GM19351 (cell line): ENCODE results near the gene PCDH9.

Experiments used
- ATAC-seq: cut with Tn5 transposase; IDR thresholded peaks from one replicate; pipeline ENCODE4 v1.9.1; 2021; ENCODE audit warnings: mild to moderate bottlenecking, moderate library complexity; ENCODE audit not compliant: unreplicated experiment

Gene PCDH9

GRCh38 chr13:67167420-67167819, 62.7 kb downstream of the PCDH9 start:
- ATAC-seq: no peak

GRCh38 chr13:67161176-67161575, 69.0 kb downstream of the PCDH9 start:
- ATAC-seq: no peak

- no peak for ATAC-seq
These were observed 71.2 kb downstream of the PCDH9 start for GRCh38 chr13:67158903-67159302.

GRCh38 chr13:67156723-67157060, 73.4 kb downstream of the PCDH9 start:
- ATAC-seq: no peak

- no peak for ATAC-seq
These were observed 74.0 kb downstream of the PCDH9 start for GRCh38 chr13:67155898-67156722.

GRCh38 chr13:67152085-67152484, 78.1 kb downstream of the PCDH9 start:
- ATAC-seq: no peak

- ATAC-seq: no peak
These were observed 78.5 kb downstream of the PCDH9 start for GRCh38 chr13:67151652-67152051.

GRCh38 chr13:67150608-67151007, 79.5 kb downstream of the PCDH9 start:
- ATAC-seq: no peak

GRCh38 chr13:67148161-67148571, 82.0 kb downstream of the PCDH9 start:
- ATAC-seq: no peak

- no peak for ATAC-seq
These were observed 82.6 kb downstream of the PCDH9 start for GRCh38 chr13:67147342-67148133.

GRCh38 chr13:67146523-67147130, 83.5 kb downstream of the PCDH9 start:
- ATAC-seq: no peak

- no peak for ATAC-seq
These were observed 84.2 kb downstream of the PCDH9 start for GRCh38 chr13:67145950-67146349.

GRCh38 chr13:67143544-67144115, 86.5 kb downstream of the PCDH9 start:
- no peak for ATAC-seq

- no peak for ATAC-seq
These were observed 90.1 kb downstream of the PCDH9 start for GRCh38 chr13:67140006-67140405.

- ATAC-seq: no peak
These were observed 90.6 kb downstream of the PCDH9 start for GRCh38 chr13:67139551-67139950.

- no peak for ATAC-seq
These were observed 91.2 kb downstream of the PCDH9 start for GRCh38 chr13:67138970-67139369.

- ATAC-seq: no peak
These were observed 92.9 kb downstream of the PCDH9 start for GRCh38 chr13:67137044-67137735.

- no peak for ATAC-seq
These were observed 94.0 kb downstream of the PCDH9 start for GRCh38 chr13:67136157-67136556.

GRCh38 chr13:67135356-67135755, 94.8 kb downstream of the PCDH9 start:
- no peak for ATAC-seq

GRCh38 chr13:67134417-67135129, 95.6 kb downstream of the PCDH9 start:
- peak; percentile 45 for ATAC-seq
